Caco-2 (cell line): Measurements from ENCODE around the gene PAPSS2. TPM values are rescaled to one million over a fixed set of nuclear protein-coding genes. Genes with fewer than 3 reads are reported as not detected.

Source experiments
- BruUV-seq: library from RNA; stranded (reverse); fragments of 400-500 nt; replicated peaks from 2 replicates; lab custom pipeline; 2021; lab: Mats Ljungman, UMichigan
- CTCF ChIA-PET: fragments of 300-600 bp; sonication (Branson Sonifier 250); formaldehyde crosslinking; loops from one replicate; lab custom pipeline; 2022; ENCODE audit warnings: antibody characterized with exemption; lab: Charles Lee
- POLR2A ChIA-PET: fragments of 300-600 bp; sonication (Branson Sonifier 250); formaldehyde crosslinking; loops from one replicate; lab custom pipeline; 2022; ENCODE audit warnings: antibody characterized with exemption; lab: Charles Lee
- DNase-seq, 2 experiments: peaks; one replicate each; pipeline versions ENCODE4 v3.0.0 to v3.0.0-alpha.2; 2020 to 2022
- H3K27me3 ChIP-seq: replicated peaks from 2 replicates; pipeline ENCODE4 v1.6.0; 2011; ENCODE audit warnings: low read length; ENCODE audit not compliant: control insufficient read depth, insufficient read depth
- H3K36me3 ChIP-seq: 2 replicates; pipeline ENCODE4 v1.5.1; 2011; ENCODE audit warnings: low read length; ENCODE audit not compliant: control insufficient read depth, insufficient read depth
- H3K4me1 ChIP-seq: fragments of 250-450 bp; sonication (Bioruptor Pico); 2 replicates; pipeline ENCODE4 v1.5.1; 2020; ENCODE audit warnings: mild to moderate bottlenecking
- H3K4me3 ChIP-seq: 2 replicates; pipeline ENCODE4 v1.5.1; 2011; ENCODE audit warnings: low read depth, mild to moderate bottlenecking, control low read depth, low read length
- H3K9me3 ChIP-seq: fragments of 250-450 bp; sonication (Bioruptor Pico); 2 replicates; pipeline ENCODE4 v1.5.1; 2020; ENCODE audit warnings: mild to moderate bottlenecking, moderate library complexity
- H3K27ac Mint-ChIP-seq: one replicate; pipeline ENCODE4 v1.8.0; 2022; ENCODE audit warnings: mixed read lengths; ENCODE audit not compliant: unreplicated experiment
- H3K27me3 Mint-ChIP-seq: one replicate; pipeline ENCODE4 v1.8.0; 2022; ENCODE audit warnings: mixed read lengths; ENCODE audit not compliant: insufficient read depth, unreplicated experiment
- H3K36me3 Mint-ChIP-seq: one replicate; pipeline ENCODE4 v1.8.0; 2022; ENCODE audit warnings: mild to moderate bottlenecking, mixed read lengths; ENCODE audit not compliant: insufficient read depth, unreplicated experiment
- H3K4me1 Mint-ChIP-seq: one replicate; pipeline ENCODE4 v1.8.0; 2022; ENCODE audit warnings: low read depth, mixed read lengths; ENCODE audit not compliant: unreplicated experiment
- H3K4me3 Mint-ChIP-seq: one replicate; pipeline ENCODE4 v1.8.0; 2022; ENCODE audit warnings: mild to moderate bottlenecking, moderate library complexity, mixed read lengths; ENCODE audit not compliant: unreplicated experiment
- H3K9me3 Mint-ChIP-seq: one replicate; pipeline ENCODE4 v1.8.0; 2022; ENCODE audit warnings: mixed read lengths; ENCODE audit not compliant: unreplicated experiment
- intact Hi-C: fragments of 100-400 bp; cut with micrococcal nuclease; formaldehyde crosslinking; loops from one replicate; pipeline ENCODE4 v1.10.0; 2022; ENCODE audit not compliant: unreplicated experiment
- total RNA-seq: library from RNA; stranded (reverse); gene quantifications from 2 replicates; pipeline ENCODE4 v1.2.3, GENCODE V29; 2022
- TF ChIP-seq, protein P1 (sequence below), 2 experiments: fragments of 200-600 bp in 1 of 2; IDR thresholded peaks; 1 replicate in 1 of 2; 2 replicates in 1 of 2; pipeline versions ENCODE4 v1.5.1 to v1.8.0; 2011 to 2022; ENCODE audit warnings: antibody characterized with exemption in 1 of 2, control low read depth in 1 of 2, inconsistent platforms in 1 of 2, low read depth in 1 of 2, low read length in 1 of 2, mild to moderate bottlenecking in 1 of 2, moderate library complexity in 1 of 2; ENCODE audit not compliant: insufficient read depth in 1 of 2, severe bottlenecking in 1 of 2, unreplicated experiment in 1 of 2

Gene PAPSS2
- total RNA-seq, 1 experiment from 2014 or later = 4.3 TPM

DNA sequence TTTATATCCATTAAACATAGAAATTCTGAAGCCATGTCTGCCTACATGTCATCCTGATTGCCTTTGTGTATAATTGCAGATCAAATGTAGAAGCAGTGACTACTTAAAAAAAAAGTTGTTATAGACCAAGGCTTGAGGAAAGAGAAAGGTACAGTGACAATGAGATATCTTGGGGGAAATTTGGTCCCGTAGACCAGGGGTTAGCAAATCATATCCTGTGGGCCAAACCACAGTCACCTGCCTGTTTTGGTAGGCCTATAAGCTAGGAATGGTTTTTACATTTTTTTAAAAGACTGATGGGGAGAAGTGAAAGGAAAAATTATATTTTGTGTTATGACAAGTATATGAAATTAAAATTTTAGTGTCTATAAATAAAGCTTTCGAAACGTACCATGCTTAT is 12.9 kb downstream of the PAPSS2 start:
- Mint-ChIP-seq H3K27me3 (no peaks in the 10 kb centered on the region), H3K36me3 (no peaks in the 10 kb centered on the region), H3K4me1 (no peaks in the 10 kb centered on the region), H3K4me3 (no peak overlapping the region), H3K27ac (no peak overlapping the region), H3K9me3 (no peaks in the 10 kb centered on the region)
- no peaks in the 10 kb centered on the region for H3K36me3 ChIP-seq
- ChIA-PET POLR2A (no interaction called here), CTCF (no interaction called here)
- no peaks in the 10 kb centered on the region for H3K9me3 ChIP-seq
- TF ChIP-seq, protein P1, sequence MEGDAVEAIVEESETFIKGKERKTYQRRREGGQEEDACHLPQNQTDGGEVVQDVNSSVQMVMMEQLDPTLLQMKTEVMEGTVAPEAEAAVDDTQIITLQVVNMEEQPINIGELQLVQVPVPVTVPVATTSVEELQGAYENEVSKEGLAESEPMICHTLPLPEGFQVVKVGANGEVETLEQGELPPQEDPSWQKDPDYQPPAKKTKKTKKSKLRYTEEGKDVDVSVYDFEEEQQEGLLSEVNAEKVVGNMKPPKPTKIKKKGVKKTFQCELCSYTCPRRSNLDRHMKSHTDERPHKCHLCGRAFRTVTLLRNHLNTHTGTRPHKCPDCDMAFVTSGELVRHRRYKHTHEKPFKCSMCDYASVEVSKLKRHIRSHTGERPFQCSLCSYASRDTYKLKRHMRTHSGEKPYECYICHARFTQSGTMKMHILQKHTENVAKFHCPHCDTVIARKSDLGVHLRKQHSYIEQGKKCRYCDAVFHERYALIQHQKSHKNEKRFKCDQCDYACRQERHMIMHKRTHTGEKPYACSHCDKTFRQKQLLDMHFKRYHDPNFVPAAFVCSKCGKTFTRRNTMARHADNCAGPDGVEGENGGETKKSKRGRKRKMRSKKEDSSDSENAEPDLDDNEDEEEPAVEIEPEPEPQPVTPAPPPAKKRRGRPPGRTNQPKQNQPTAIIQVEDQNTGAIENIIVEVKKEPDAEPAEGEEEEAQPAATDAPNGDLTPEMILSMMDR (IDR thresholded peaks at IDR 0.05; ENCODE audit: insufficient read depth in 1 of 2, low read depth in 1 of 2, low read length in 1 of 2, severe bottlenecking in 1 of 2, unreplicated experiment in 1 of 2) = no peak
- intact Hi-C loops = no loop called here
- H3K4me3 ChIP-seq = no peak overlapping the region
- H3K27me3 ChIP-seq = no peaks in the 10 kb centered on the region
- no peaks in the 10 kb centered on the region for H3K4me1 ChIP-seq
- BruUV-seq = no TSS peak
- no peak for DNase-seq

DNA sequence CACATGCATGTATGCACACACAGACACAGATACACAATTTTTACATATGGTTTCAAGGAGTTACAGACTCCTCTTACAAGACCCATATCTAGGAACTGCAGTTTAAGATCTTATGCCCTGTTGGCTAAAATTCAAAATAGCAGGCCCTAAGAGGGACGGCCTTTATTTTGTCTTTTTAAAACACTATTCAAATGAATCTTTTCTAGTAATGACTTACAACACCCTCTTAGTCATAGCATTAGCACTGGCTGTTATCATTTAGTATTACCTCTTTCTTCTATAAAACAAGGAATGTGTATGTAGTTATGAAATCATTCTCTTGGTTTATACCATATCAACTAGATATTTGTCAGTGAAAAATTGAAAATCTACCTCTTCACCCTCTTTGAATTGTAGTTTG is 15.3 kb downstream of the PAPSS2 start:
- H3K27me3 Mint-ChIP-seq = peaks cover 2% of the 10 kb centered on the region
- TF ChIP-seq, protein P1 (IDR thresholded peaks at IDR 0.05; ENCODE audit: insufficient read depth in 1 of 2, low read depth in 1 of 2, low read length in 1 of 2, severe bottlenecking in 1 of 2, unreplicated experiment in 1 of 2) = no peak
- Histone ChIP-seq H3K4me3 (no peak overlapping the region), H3K9me3 (no peaks in the 10 kb centered on the region), H3K4me1 (no peaks in the 10 kb centered on the region), H3K36me3 (no peaks in the 10 kb centered on the region), H3K27me3 (no peaks in the 10 kb centered on the region)
- ChIA-PET CTCF (no interaction called here), POLR2A (no interaction called here)
- intact Hi-C loops = no loop called here
- no peaks in the 10 kb centered on the region for H3K9me3 Mint-ChIP-seq
- BruUV-seq = no TSS peak
- no peaks in the 10 kb centered on the region for H3K36me3 Mint-ChIP-seq
- H3K4me1 Mint-ChIP-seq = no peaks in the 10 kb centered on the region
- no peak for DNase-seq
- H3K4me3 Mint-ChIP-seq = no peak overlapping the region
- no peak overlapping the region for H3K27ac Mint-ChIP-seq

DNA sequence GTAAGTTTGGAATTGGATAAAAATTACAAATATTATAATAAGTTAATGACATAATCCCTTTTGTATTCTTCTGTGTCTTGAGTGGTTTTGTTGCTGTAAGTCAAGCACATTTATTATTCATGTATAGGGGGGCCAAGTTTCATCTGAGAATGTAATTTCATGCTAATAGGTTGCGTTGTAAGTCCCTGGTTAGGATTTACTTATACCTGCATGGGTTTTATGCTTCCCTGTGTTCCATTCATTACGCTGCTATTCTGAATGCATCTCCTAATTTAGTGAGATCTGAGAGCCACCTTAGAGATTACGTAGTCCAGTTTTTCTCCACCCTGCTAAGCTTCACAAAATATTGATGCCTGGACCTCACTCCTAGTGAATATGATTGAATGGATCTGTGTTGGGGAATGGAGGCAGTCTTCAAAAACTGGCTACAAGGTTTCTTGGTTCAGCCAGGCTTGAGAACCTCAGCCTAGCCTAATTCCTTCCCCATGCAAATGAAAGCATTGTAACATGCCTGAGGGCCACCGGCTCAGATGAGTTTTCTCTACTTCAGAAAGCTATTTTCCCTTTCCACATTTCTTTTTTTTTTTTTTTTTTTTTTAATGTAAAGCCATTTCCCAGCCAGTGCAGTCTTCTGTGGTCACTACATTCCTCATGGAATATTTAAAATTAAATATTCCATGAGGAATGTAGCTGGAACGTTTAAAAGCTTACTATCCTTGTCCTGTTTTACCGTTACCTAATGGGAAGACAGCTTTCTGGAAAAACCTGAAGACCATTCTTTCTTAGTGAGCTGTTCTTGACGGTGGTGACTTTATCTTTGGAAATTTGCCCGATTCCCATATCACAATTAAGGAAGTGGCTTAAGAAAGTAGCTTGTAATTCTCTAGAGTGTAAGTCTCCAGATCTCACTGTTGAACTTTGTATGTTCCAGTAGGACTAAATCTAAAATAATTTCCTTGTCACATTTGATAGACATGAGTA is 16.0 kb downstream of the PAPSS2 start:
- CTCF ChIA-PET = no interaction called here
- H3K36me3 Mint-ChIP-seq = no peaks in the 10 kb centered on the region

More for the DNA sequence above, 16.0 kb downstream of the PAPSS2 start:
- Mint-ChIP-seq H3K9me3 (no peaks in the 10 kb centered on the region), H3K27me3 (peaks cover 2% of the 10 kb centered on the region), H3K27ac (no peak overlapping the region), H3K4me1 (no peaks in the 10 kb centered on the region), H3K4me3 (no peak overlapping the region)
- no peak overlapping the region for H3K4me3 ChIP-seq
- H3K36me3 ChIP-seq = no peaks in the 10 kb centered on the region
- intact Hi-C loops = no loop called here
- no peak for DNase-seq
- BruUV-seq = no TSS peak
- no peaks in the 10 kb centered on the region for H3K9me3 ChIP-seq
- TF ChIP-seq, protein P1 (IDR thresholded peaks at IDR 0.05; ENCODE audit: insufficient read depth in 1 of 2, low read depth in 1 of 2, low read length in 1 of 2, severe bottlenecking in 1 of 2, unreplicated experiment in 1 of 2) = no peak
- POLR2A ChIA-PET = interaction anchor here (0.6 kb wide), 1 partner anchor 795 kb away, joined by 4 read pairs; no protein-coding TSS in a partner anchor
- H3K27me3 ChIP-seq = no peaks in the 10 kb centered on the region
- no peaks in the 10 kb centered on the region for H3K4me1 ChIP-seq
